WTC11 (cell line): ENCODE results near the gene MAZ. TPM values are rescaled to one million over a fixed set of nuclear protein-coding genes. Genes with fewer than 3 reads are reported as not detected.

Source experiments
- ATAC-seq: fragments of 200-7000 bp; cut with Tn5 transposase; 2 replicates; pipeline ENCODE4 v1.10.0; 2021; ENCODE audit warnings: mild to moderate bottlenecking, moderate library complexity
- CTCF ChIA-PET: fragments of 300-600 bp; sonication (Branson Sonifier 250); formaldehyde crosslinking; loops from one replicate; lab custom pipeline; 2021; ENCODE audit warnings: antibody characterized with exemption; lab: Charles Lee
- POLR2A ChIA-PET: fragments of 350-600 bp; sonication (Branson Sonifier 250); formaldehyde crosslinking; loops from one replicate; lab custom pipeline; 2021; ENCODE audit warnings: antibody characterized with exemption; lab: Charles Lee
- DNase-seq: peaks from one replicate; pipeline ENCODE4 v3.0.0; 2021; ENCODE audit warnings: low spot score
- H3K27ac Mint-ChIP-seq: 2 replicates; pipeline ENCODE4 v1.8.0; 2021; ENCODE audit warnings: mixed read lengths
- H3K27me3 Mint-ChIP-seq: 2 replicates; pipeline ENCODE4 v1.8.0; 2021; ENCODE audit warnings: low read depth, mild to moderate bottlenecking, moderate library complexity, mixed read lengths
- H3K36me3 Mint-ChIP-seq: 2 replicates; pipeline ENCODE4 v1.8.0; 2021; ENCODE audit warnings: mixed read lengths
- H3K4me1 Mint-ChIP-seq: 2 replicates; pipeline ENCODE4 v1.8.0; 2022; ENCODE audit warnings: mixed read lengths
- H3K4me3 Mint-ChIP-seq: 2 replicates; pipeline ENCODE4 v1.8.0; 2021; ENCODE audit warnings: mild to moderate bottlenecking, moderate library complexity, mixed read lengths
- H3K9me3 Mint-ChIP-seq: 2 replicates; pipeline ENCODE4 v1.8.0; 2021; ENCODE audit warnings: mixed read lengths
- ELF4 ChIP-seq: sonication (generic); formaldehyde crosslinking; IDR thresholded peaks from 2 replicates; pipeline ENCODE4 v1.8.1; 2022; ENCODE audit warnings: low read depth, mild to moderate bottlenecking, moderate library complexity, missing genetic modification reagents
- EMX1 ChIP-seq: fragments of 250-450 bp; sonication (Bioruptor Pico); IDR thresholded peaks from 2 replicates; pipeline ENCODE4 v1.8.0; 2021; ENCODE audit warnings: mild to moderate bottlenecking
- ETV6 ChIP-seq: sonication (generic); formaldehyde crosslinking; IDR thresholded peaks from 2 replicates; pipeline ENCODE4 v1.8.1; 2022; ENCODE audit warnings: mild to moderate bottlenecking, missing genetic modification reagents
- FOXK1 ChIP-seq: sonication (generic); formaldehyde crosslinking; IDR thresholded peaks from 2 replicates; pipeline ENCODE4 v1.8.0; 2022; ENCODE audit warnings: mild to moderate bottlenecking, moderate library complexity, missing genetic modification reagents
- FOXP4 ChIP-seq: sonication (generic); formaldehyde crosslinking; IDR thresholded peaks from 2 replicates; pipeline ENCODE4 v1.8.0; 2022; ENCODE audit warnings: mild to moderate bottlenecking, missing genetic modification reagents
- GTF2I ChIP-seq: fragments of 250-450 bp; sonication (Bioruptor Pico); conservative IDR thresholded peaks from 2 replicates; pipeline ENCODE4 v1.4.0; 2021; ENCODE audit warnings: mild to moderate bottlenecking
- HMGA2 ChIP-seq: fragments of 250-450 bp; sonication (Bioruptor Pico); IDR thresholded peaks from 2 replicates; pipeline ENCODE4 v1.4.0; 2021; ENCODE audit warnings: mild to moderate bottlenecking, moderate library complexity
- HMGXB4 ChIP-seq: sonication (generic); formaldehyde crosslinking; IDR thresholded peaks from 2 replicates; pipeline ENCODE4 v1.8.1; 2023; ENCODE audit warnings: mild to moderate bottlenecking, moderate library complexity, missing genetic modification reagents
- JAZF1 ChIP-seq: fragments of 250-450 bp; sonication (Bioruptor Pico); IDR thresholded peaks from 2 replicates; pipeline ENCODE4 v1.9.0; 2021; ENCODE audit warnings: moderate library complexity, mild to moderate bottlenecking, inconsistent platforms
- JUN ChIP-seq: sonication (generic); formaldehyde crosslinking; IDR thresholded peaks from 2 replicates; pipeline ENCODE4 v1.8.0; 2023; ENCODE audit warnings: mild to moderate bottlenecking, missing genetic modification reagents
- NFATC4 ChIP-seq: fragments of 250-450 bp; sonication (Bioruptor Pico); IDR thresholded peaks from 2 replicates; pipeline ENCODE4 v1.9.0; 2021; ENCODE audit warnings: mild to moderate bottlenecking
- NR1H2 ChIP-seq: sonication (generic); formaldehyde crosslinking; IDR thresholded peaks from 2 replicates; pipeline ENCODE4 v1.9.0; 2021; ENCODE audit warnings: mild to moderate bottlenecking, moderate library complexity, missing genetic modification reagents
- PRRX2 ChIP-seq: fragments of 250-450 bp; sonication (Bioruptor Pico); IDR thresholded peaks from 2 replicates; pipeline ENCODE4 v1.8.0; 2021; ENCODE audit warnings: mild to moderate bottlenecking
- RELA ChIP-seq: sonication (generic); formaldehyde crosslinking; IDR thresholded peaks from 2 replicates; pipeline ENCODE4 v1.8.1; 2022; ENCODE audit warnings: missing genetic modification reagents, mild to moderate bottlenecking, borderline replicate concordance
- SMAD3 ChIP-seq: sonication (generic); formaldehyde crosslinking; IDR thresholded peaks from 2 replicates; pipeline ENCODE4 v1.8.0; 2022; ENCODE audit warnings: missing genetic modification reagents, mild to moderate bottlenecking, borderline replicate concordance
- SOX15 ChIP-seq: fragments of 250-450 bp; sonication (Bioruptor Pico); IDR thresholded peaks from 2 replicates; pipeline ENCODE4 v1.9.0; 2021; ENCODE audit warnings: mild to moderate bottlenecking
- TCF7 ChIP-seq: sonication (generic); formaldehyde crosslinking; IDR thresholded peaks from 2 replicates; pipeline ENCODE4 v1.8.0; 2022; ENCODE audit warnings: mild to moderate bottlenecking, low read depth, missing genetic modification reagents, moderate library complexity
- TP53 ChIP-seq: sonication (generic); formaldehyde crosslinking; IDR thresholded peaks from 2 replicates; pipeline ENCODE4 v1.8.1; 2023; ENCODE audit warnings: mild to moderate bottlenecking, missing genetic modification reagents
- total RNA-seq: library from RNA; stranded (reverse); gene quantifications from 3 replicates; pipeline ENCODE4 v1.2.3, GENCODE V29; 2021
- TF ChIP-seq, protein P1 (sequence below): sonication (generic); formaldehyde crosslinking; IDR thresholded peaks from 2 replicates; pipeline ENCODE4 v1.8.1; 2023; ENCODE audit warnings: mild to moderate bottlenecking, missing genetic modification reagents, borderline replicate concordance
- TF ChIP-seq, protein P2 (sequence below): fragments of 250-450 bp; sonication (Bioruptor Pico); IDR thresholded peaks from 2 replicates; pipeline ENCODE4 v1.8.0; 2021; ENCODE audit warnings: mild to moderate bottlenecking
- TF ChIP-seq, protein P3 (sequence below): sonication (generic); formaldehyde crosslinking; IDR thresholded peaks from 2 replicates; pipeline ENCODE4 v1.8.1; 2022; ENCODE audit warnings: missing genetic modification reagents, borderline replicate concordance
- TF ChIP-seq, protein P4 (sequence below): sonication (generic); formaldehyde crosslinking; conservative IDR thresholded peaks from 2 replicates; pipeline ENCODE4 v1.8.1; 2022; ENCODE audit warnings: mild to moderate bottlenecking, missing genetic modification reagents
- TF ChIP-seq, protein P5 (sequence below): sonication (generic); formaldehyde crosslinking; IDR thresholded peaks from 2 replicates; pipeline ENCODE4 v1.8.1; 2022; ENCODE audit warnings: low read depth, missing genetic modification reagents, borderline replicate concordance

MAZ gene
- total RNA-seq, 1 experiment from 2014 or later = 405 TPM

DNA sequence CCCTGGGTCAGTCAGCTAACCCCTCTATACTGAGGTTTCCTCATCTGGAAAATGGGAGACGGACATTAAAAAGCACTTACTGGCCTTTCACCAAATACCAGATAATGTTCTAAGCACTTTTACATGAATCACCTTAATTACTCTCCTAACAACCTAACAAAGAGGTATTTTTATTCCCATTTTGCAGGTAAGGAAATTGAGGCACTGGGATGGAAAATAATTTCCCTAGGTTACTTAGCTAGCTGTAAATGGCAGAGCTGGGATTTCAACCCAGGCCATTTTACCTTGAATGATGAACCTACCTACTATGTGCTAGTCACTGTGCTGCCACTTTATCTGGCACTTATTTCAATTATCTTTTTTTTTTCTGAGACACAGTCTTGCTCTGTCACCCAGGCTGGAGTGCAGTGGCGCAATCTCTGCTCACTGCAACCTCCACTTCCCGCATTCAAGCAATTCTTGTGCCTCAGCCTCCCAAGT is 12.1 kb upstream of the MAZ start:
- Mint-ChIP-seq H3K27me3 (no peaks in the 10 kb centered on the region), H3K36me3 (peaks cover 46% of the 10 kb centered on the region), H3K9me3 (no peaks in the 10 kb centered on the region), H3K27ac (no peak overlapping the region), H3K4me3 (no peak overlapping the region), H3K4me1 (peaks cover 21% of the 10 kb centered on the region)
- TF ChIP-seq JAZF1 (CRISPR knock-in tag) (no peak), PRRX2 (no peak), FOXK1 (CRISPR knock-in tag) (no peak), ETV6 (CRISPR knock-in tag) (no peak), EMX1 (no peak)
- TF ChIP-seq, protein P1, sequence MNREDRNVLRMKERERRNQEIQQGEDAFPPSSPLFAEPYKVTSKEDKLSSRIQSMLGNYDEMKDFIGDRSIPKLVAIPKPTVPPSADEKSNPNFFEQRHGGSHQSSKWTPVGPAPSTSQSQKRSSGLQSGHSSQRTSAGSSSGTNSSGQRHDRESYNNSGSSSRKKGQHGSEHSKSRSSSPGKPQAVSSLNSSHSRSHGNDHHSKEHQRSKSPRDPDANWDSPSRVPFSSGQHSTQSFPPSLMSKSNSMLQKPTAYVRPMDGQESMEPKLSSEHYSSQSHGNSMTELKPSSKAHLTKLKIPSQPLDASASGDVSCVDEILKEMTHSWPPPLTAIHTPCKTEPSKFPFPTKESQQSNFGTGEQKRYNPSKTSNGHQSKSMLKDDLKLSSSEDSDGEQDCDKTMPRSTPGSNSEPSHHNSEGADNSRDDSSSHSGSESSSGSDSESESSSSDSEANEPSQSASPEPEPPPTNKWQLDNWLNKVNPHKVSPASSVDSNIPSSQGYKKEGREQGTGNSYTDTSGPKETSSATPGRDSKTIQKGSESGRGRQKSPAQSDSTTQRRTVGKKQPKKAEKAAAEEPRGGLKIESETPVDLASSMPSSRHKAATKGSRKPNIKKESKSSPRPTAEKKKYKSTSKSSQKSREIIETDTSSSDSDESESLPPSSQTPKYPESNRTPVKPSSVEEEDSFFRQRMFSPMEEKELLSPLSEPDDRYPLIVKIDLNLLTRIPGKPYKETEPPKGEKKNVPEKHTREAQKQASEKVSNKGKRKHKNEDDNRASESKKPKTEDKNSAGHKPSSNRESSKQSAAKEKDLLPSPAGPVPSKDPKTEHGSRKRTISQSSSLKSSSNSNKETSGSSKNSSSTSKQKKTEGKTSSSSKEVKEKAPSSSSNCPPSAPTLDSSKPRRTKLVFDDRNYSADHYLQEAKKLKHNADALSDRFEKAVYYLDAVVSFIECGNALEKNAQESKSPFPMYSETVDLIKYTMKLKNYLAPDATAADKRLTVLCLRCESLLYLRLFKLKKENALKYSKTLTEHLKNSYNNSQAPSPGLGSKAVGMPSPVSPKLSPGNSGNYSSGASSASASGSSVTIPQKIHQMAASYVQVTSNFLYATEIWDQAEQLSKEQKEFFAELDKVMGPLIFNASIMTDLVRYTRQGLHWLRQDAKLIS (CRISPR knock-in tag) = no peak
- DNase-seq (no peak), ATAC-seq (no peak)
- ChIA-PET CTCF (interaction anchor here (1.3 kb wide), 1 partner anchor 22 kb away, joined by 4 read pairs; the partner anchor contains the start of gene PAGR1), POLR2A (no interaction called here)

DNA sequence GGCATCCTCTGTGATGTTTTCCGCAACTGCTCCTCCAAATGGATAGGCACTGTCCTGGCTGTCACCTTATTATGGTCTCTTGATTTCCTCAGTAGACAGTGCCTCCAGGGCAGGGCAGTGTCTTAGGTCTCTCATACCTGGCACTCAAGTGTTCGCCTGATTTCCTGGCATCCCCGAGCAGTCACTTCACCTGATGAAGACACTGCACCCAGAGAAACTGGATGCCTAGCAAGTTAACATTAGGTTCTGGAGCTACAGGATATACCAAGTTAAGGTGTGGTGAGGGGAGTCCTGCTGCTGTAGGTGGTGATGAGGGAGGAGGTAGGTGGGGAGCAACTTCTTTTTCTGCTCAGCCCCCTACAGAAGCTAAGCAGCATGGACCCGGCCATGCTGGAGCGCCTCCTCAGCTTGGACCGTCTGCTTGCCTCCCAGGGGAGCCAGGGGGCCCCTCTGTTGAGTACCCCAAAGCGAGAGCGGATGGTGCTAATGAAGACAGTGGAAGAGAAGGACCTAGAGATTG is 3.9 kb upstream of the MAZ start:
- ChIA-PET CTCF (interaction anchor here (0.7 to 2.8 kb wide), 3 partner anchors 13 to 1098 kb away, joined by 3 to 11 read pairs (median 3); partner anchors contain the start of gene PAGR1), POLR2A (interaction anchor here (1.0 to 1.1 kb wide), 2 partner anchors 12 to 13 kb away, joined by 3 to 5 read pairs; partner anchors contain the start of gene PAGR1)
- Mint-ChIP-seq H3K36me3 (peaks cover 47% of the 10 kb centered on the region), H3K9me3 (no peaks in the 10 kb centered on the region), H3K27ac (peak overlapping the region; percentile 90; the same call in 1 of the 2 replicates), H3K4me3 (no peak overlapping the region), H3K4me1 (peaks cover 22% of the 10 kb centered on the region), H3K27me3 (no peaks in the 10 kb centered on the region)
- DNase-seq (no peak), ATAC-seq (no peak)
- TF ChIP-seq, protein P2, sequence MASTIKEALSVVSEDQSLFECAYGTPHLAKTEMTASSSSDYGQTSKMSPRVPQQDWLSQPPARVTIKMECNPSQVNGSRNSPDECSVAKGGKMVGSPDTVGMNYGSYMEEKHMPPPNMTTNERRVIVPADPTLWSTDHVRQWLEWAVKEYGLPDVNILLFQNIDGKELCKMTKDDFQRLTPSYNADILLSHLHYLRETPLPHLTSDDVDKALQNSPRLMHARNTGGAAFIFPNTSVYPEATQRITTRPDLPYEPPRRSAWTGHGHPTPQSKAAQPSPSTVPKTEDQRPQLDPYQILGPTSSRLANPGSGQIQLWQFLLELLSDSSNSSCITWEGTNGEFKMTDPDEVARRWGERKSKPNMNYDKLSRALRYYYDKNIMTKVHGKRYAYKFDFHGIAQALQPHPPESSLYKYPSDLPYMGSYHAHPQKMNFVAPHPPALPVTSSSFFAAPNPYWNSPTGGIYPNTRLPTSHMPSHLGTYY = no peak
- TF ChIP-seq RELA (CRISPR knock-in tag) (no peak), GTF2I (no peak), ELF4 (no peak), TCF7 (no peak), SMAD3 (no peak), SOX15 (CRISPR knock-in tag) (no peak), JUN (CRISPR knock-in tag) (no peak), JAZF1 (CRISPR knock-in tag) (no peak), NR1H2 (CRISPR knock-in tag) (no peak), FOXP4 (CRISPR knock-in tag) (no peak), TP53 (CRISPR knock-in tag) (no peak), NFATC4 (CRISPR knock-in tag) (no peak), HMGA2 (CRISPR knock-in tag) (no peak), HMGXB4 (no peak)
- TF ChIP-seq, protein P3, sequence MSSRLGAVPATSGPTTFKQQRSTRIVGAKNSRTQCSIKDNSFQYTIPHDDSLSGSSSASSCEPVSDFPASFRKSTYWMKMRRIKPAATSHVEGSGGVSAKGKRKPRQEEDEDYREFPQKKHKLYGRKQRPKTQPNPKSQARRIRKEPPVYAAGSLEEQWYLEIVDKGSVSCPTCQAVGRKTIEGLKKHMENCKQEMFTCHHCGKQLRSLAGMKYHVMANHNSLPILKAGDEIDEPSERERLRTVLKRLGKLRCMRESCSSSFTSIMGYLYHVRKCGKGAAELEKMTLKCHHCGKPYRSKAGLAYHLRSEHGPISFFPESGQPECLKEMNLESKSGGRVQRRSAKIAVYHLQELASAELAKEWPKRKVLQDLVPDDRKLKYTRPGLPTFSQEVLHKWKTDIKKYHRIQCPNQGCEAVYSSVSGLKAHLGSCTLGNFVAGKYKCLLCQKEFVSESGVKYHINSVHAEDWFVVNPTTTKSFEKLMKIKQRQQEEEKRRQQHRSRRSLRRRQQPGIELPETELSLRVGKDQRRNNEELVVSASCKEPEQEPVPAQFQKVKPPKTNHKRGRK (CRISPR knock-in tag) = no peak
- TF ChIP-seq, protein P4, sequence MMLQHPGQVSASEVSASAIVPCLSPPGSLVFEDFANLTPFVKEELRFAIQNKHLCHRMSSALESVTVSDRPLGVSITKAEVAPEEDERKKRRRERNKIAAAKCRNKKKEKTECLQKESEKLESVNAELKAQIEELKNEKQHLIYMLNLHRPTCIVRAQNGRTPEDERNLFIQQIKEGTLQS = no peak
- TF ChIP-seq, protein P5, sequence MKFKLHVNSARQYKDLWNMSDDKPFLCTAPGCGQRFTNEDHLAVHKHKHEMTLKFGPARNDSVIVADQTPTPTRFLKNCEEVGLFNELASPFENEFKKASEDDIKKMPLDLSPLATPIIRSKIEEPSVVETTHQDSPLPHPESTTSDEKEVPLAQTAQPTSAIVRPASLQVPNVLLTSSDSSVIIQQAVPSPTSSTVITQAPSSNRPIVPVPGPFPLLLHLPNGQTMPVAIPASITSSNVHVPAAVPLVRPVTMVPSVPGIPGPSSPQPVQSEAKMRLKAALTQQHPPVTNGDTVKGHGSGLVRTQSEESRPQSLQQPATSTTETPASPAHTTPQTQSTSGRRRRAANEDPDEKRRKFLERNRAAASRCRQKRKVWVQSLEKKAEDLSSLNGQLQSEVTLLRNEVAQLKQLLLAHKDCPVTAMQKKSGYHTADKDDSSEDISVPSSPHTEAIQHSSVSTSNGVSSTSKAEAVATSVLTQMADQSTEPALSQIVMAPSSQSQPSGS (CRISPR knock-in tag) = no peak
